Cardiac fibroblast (primary cell): ENCODE data around the gene ZCCHC8.
"Not testable (repeated sequence)": the region's sequence is repeated elsewhere in the genome, so short reads cannot be mapped to it uniquely, and the experiment has no call there.

Source experiments
- DNase-seq, 2 donors: peaks; one replicate each; pipeline versions ENCODE4 v3.0.0 to v3.0.0-alpha.2; 2010; ENCODE audit warnings: low read depth in 2 of 2
- H3K4me3 ChIP-seq, 2 donors: replicated peaks in 1 of 2; 1 replicate in 1 of 2; 2 replicates in 1 of 2; pipeline ENCODE4 v1.5.1; 2011; ENCODE audit warnings: low read depth in 2 of 2, low read length in 2 of 2, mild to moderate bottlenecking in 2 of 2, moderate library complexity in 1 of 2
- CTCF ChIP-seq: IDR thresholded peaks from one replicate; pipeline ENCODE4 v1.5.1; 2011; ENCODE audit warnings: low read depth, mild to moderate bottlenecking, low read length, inconsistent platforms

The ZCCHC8 gene

GRCh38 chr12:122467983-122468382, 32.7 kb downstream of the ZCCHC8 start:
- H3K4me3 ChIP-seq = no peak overlapping the region
- DNase-seq = no peak
- no peak for TF ChIP-seq CTCF

GRCh38 chr12:122464317-122465042, 36.3 kb downstream of the ZCCHC8 start:
- peak; percentile 96 to 99 for DNase-seq
- not testable (repeated sequence) for H3K4me3 ChIP-seq

GRCh38 chr12:122460641-122461040, 40.1 kb downstream of the ZCCHC8 start:
- no peak for DNase-seq
- TF ChIP-seq CTCF = no peak
- H3K4me3 ChIP-seq = no peak overlapping the region

GRCh38 chr12:122460061-122460460, 40.7 kb downstream of the ZCCHC8 start:
- no peak for TF ChIP-seq CTCF
- no peak overlapping the region for H3K4me3 ChIP-seq
- no peak for DNase-seq

- no peak overlapping the region for H3K4me3 ChIP-seq
- TF ChIP-seq CTCF = no peak
- no peak for DNase-seq
Measured at GRCh38 chr12:122459211-122459610, 41.5 kb downstream of the ZCCHC8 start.

- TF ChIP-seq CTCF = no peak
- no peak for DNase-seq
- H3K4me3 ChIP-seq = no peak overlapping the region
Measured at GRCh38 chr12:122458105-122459035, 42.4 kb downstream of the ZCCHC8 start.

- no peak for TF ChIP-seq CTCF
Measured at GRCh38 chr12:122457627-122458026, 43.1 kb downstream of the ZCCHC8 start.

More at GRCh38 chr12:122457627-122458026, 43.1 kb downstream of the ZCCHC8 start:
- DNase-seq = no peak
- H3K4me3 ChIP-seq = no peak overlapping the region
